H9 (cell line): Measurements from ENCODE around the gene APOL1. TPM values are rescaled to one million over a fixed set of nuclear protein-coding genes. Genes with fewer than 3 reads are reported as not detected.

Experiments used
- DNase-seq: peaks from one replicate; pipeline ENCODE4 v3.0.0-alpha.2; 2017
- H2AFZ ChIP-seq: one replicate; pipeline ENCODE4 v1.6.1; 2013; ENCODE audit warnings: mild to moderate bottlenecking, low read length, control low read depth, moderate library complexity
- H2AK5ac ChIP-seq: 2 replicates; pipeline ENCODE4 v1.6.1; 2013; ENCODE audit warnings: low read length, control low read depth, mixed read lengths; ENCODE audit not compliant: insufficient read length
- H2BK120ac ChIP-seq: one replicate; pipeline ENCODE4 v1.6.1; 2013; ENCODE audit warnings: low read depth, mild to moderate bottlenecking, low read length, control low read depth, inconsistent platforms; ENCODE audit not compliant: poor library complexity, severe bottlenecking
- H2BK12ac ChIP-seq: 2 replicates; pipeline ENCODE4 v1.6.1; 2013; ENCODE audit warnings: low read length, control low read depth, mixed read lengths, low read depth; ENCODE audit not compliant: insufficient read length
- H2BK15ac ChIP-seq: 2 replicates; pipeline ENCODE4 v1.6.1; 2013; ENCODE audit warnings: low read depth, low read length, control low read depth
- H2BK20ac ChIP-seq: one replicate; pipeline ENCODE4 v1.6.1; 2013; ENCODE audit warnings: low read depth, mild to moderate bottlenecking, low read length, control low read depth, inconsistent platforms; ENCODE audit not compliant: poor library complexity, severe bottlenecking
- H2BK5ac ChIP-seq: 2 replicates; pipeline ENCODE4 v1.6.1; 2013; ENCODE audit warnings: low read length, control low read depth, mixed read lengths; ENCODE audit not compliant: insufficient read length
- H3K14ac ChIP-seq: 2 replicates; pipeline ENCODE4 v1.6.1; 2013; ENCODE audit warnings: low read length, control low read depth; ENCODE audit not compliant: insufficient read depth
- H3K18ac ChIP-seq: 2 replicates; pipeline ENCODE4 v1.6.1; 2013; ENCODE audit warnings: low read depth, mild to moderate bottlenecking, mixed read lengths, low read length, control low read depth; ENCODE audit not compliant: insufficient read length
- H3K23ac ChIP-seq: 2 replicates; pipeline ENCODE4 v1.6.1; 2013; ENCODE audit warnings: low read length, control low read depth, mixed read lengths, low read depth; ENCODE audit not compliant: insufficient read length
- H3K23me2 ChIP-seq: 2 replicates; pipeline ENCODE4 v1.6.1; 2013; ENCODE audit warnings: low read depth, mild to moderate bottlenecking, mixed read lengths, low read length, control low read depth; ENCODE audit not compliant: insufficient read length, poor library complexity, severe bottlenecking
- H3K27ac ChIP-seq: 2 replicates; pipeline ENCODE4 v1.5.1; 2013; ENCODE audit warnings: low read length, control low read depth, mixed read lengths, low read depth; ENCODE audit not compliant: insufficient read length
- H3K27me3 ChIP-seq: 2 replicates; pipeline ENCODE4 v1.6.1; 2013; ENCODE audit warnings: low read length, control low read depth, inconsistent platforms; ENCODE audit not compliant: insufficient read depth
- H3K4ac ChIP-seq: 2 replicates; pipeline ENCODE4 v1.6.1; 2013; ENCODE audit warnings: low read depth, mild to moderate bottlenecking, control low read depth, inconsistent platforms, low read length, moderate library complexity
- H3K4me1 ChIP-seq: 2 replicates; pipeline ENCODE4 v1.6.1; 2013; ENCODE audit warnings: low read length, control low read depth, inconsistent platforms; ENCODE audit not compliant: insufficient read depth
- H3K4me2 ChIP-seq: 2 replicates; pipeline ENCODE4 v1.6.1; 2013; ENCODE audit warnings: low read length, control low read depth, mixed read lengths; ENCODE audit not compliant: insufficient read length, insufficient read depth
- H3K56ac ChIP-seq: 2 replicates; pipeline ENCODE4 v1.6.1; 2013; ENCODE audit warnings: low read depth, mild to moderate bottlenecking, mixed read lengths, low read length, control low read depth; ENCODE audit not compliant: insufficient read length
- H3K79me1 ChIP-seq: 2 replicates; pipeline ENCODE4 v1.6.1; 2013; ENCODE audit warnings: low read depth, mild to moderate bottlenecking, moderate library complexity, low read length, control low read depth, inconsistent platforms; ENCODE audit not compliant: insufficient read depth, poor library complexity, severe bottlenecking
- H3K79me2 ChIP-seq: 2 replicates; pipeline ENCODE4 v1.6.1; 2013; ENCODE audit warnings: low read length, control low read depth, inconsistent platforms; ENCODE audit not compliant: insufficient read depth
- H3K9ac ChIP-seq: 2 replicates; pipeline ENCODE4 v1.6.1; 2013; ENCODE audit warnings: low read length, control low read depth, mixed read lengths; ENCODE audit not compliant: insufficient read length; ENCODE audit errors: extremely low read depth
- H3K9me3 ChIP-seq: one replicate; pipeline ENCODE4 v1.6.1; 2013; ENCODE audit warnings: low read depth, low read length, inconsistent platforms; ENCODE audit not compliant: control insufficient read depth
- H3T11ph ChIP-seq: one replicate; pipeline ENCODE4 v1.6.1; 2013; ENCODE audit warnings: mild to moderate bottlenecking, low read length, control low read depth, inconsistent platforms
- H4K20me1 ChIP-seq: one replicate; pipeline ENCODE4 v1.6.1; 2013; ENCODE audit not compliant: control insufficient read depth, insufficient read length, insufficient read depth
- H4K5ac ChIP-seq: 2 replicates; pipeline ENCODE4 v1.6.1; 2013; ENCODE audit warnings: low read depth, mild to moderate bottlenecking, mixed read lengths, low read length, control low read depth; ENCODE audit not compliant: insufficient read length
- H4K8ac ChIP-seq: replicated peaks from 2 replicates; pipeline ENCODE4 v1.6.1; 2013; ENCODE audit warnings: low read length, control low read depth, mixed read lengths, low read depth; ENCODE audit not compliant: insufficient read length
- H4K91ac ChIP-seq: 2 replicates; pipeline ENCODE4 v1.6.1; 2013; ENCODE audit warnings: low read depth, mild to moderate bottlenecking, moderate library complexity, mixed read lengths, low read length, control low read depth; ENCODE audit not compliant: insufficient read length
- H3K27ac Mint-ChIP-seq, 3 experiments: 2 replicates in 2 of 3; 3 replicates in 1 of 3; pipeline ENCODE4 v1.8.0; 2020 to 2021; ENCODE audit warnings: mixed read lengths in 3 of 3, mild to moderate bottlenecking in 1 of 3, moderate library complexity in 1 of 3
- H3K27me3 Mint-ChIP-seq: 2 replicates; pipeline ENCODE4 v1.8.0; 2021; ENCODE audit warnings: low read depth, mild to moderate bottlenecking, moderate library complexity, mixed read lengths
- H3K36me3 Mint-ChIP-seq, 3 experiments: 2 replicates in 2 of 3; 3 replicates in 1 of 3; pipeline ENCODE4 v1.8.0; 2020 to 2021; ENCODE audit warnings: low read depth in 3 of 3, mixed read lengths in 3 of 3; ENCODE audit not compliant: insufficient read depth in 1 of 3
- H3K4me1 Mint-ChIP-seq, 2 experiments: 2 replicates each; pipeline ENCODE4 v1.8.0; 2020; ENCODE audit warnings: mixed read lengths in 2 of 2
- H3K4me3 Mint-ChIP-seq, 2 experiments: 2 replicates in 1 of 2; 3 replicates in 1 of 2; pipeline ENCODE4 v1.8.0; 2020 to 2021; ENCODE audit warnings: mild to moderate bottlenecking in 2 of 2, mixed read lengths in 2 of 2, moderate library complexity in 1 of 2
- H3K9me3 Mint-ChIP-seq, 2 experiments: 2 replicates in 1 of 2; 3 replicates in 1 of 2; pipeline ENCODE4 v1.8.0; 2020; ENCODE audit warnings: mild to moderate bottlenecking in 2 of 2, mixed read lengths in 2 of 2, moderate library complexity in 1 of 2
- CTCF ChIP-seq: fragments of 200-600 bp; sonication (generic); conservative IDR thresholded peaks from 3 replicates; pipeline ENCODE4 v1.8.0; 2021; ENCODE audit warnings: antibody characterized with exemption, mild to moderate bottlenecking
- WGBS: extraction: QIAGEN DNeasy Blood & Tissue Kit; methylation state at CpG from one replicate; pipeline ENCODE4 v1.1.7; 2013; ENCODE audit warnings: missing lambda C conversion rate, low lambda C conversion rate, mixed read lengths; ENCODE audit not compliant: insufficient read length; ENCODE audit errors: extremely low coverage; 5-methylcytosine and 5-hydroxymethylcytosine counted together
- total RNA-seq: library from RNA; stranded (reverse); gene quantifications from 2 replicates; pipeline ENCODE4 v1.2.1, GENCODE V29; 2021

The APOL1 gene
- total RNA-seq, 1 experiment from 2014 or later = not detected

GRCh38 chr22:36215981-36216380, 37.0 kb upstream of the APOL1 start:
- Mint-ChIP-seq H3K27me3 (peaks cover 17% of the 10 kb centered on the region), H3K27ac (no peak overlapping the region), H3K9me3 (peaks cover 0 to 2% of the 10 kb centered on the region in 2 experiments; a peak in 2 of 5 replicates), H3K4me1 (peaks cover 8 to 11% of the 10 kb centered on the region in 2 experiments), H3K4me3 (no peak overlapping the region), H3K36me3 (no peaks in the 10 kb centered on the region)
- Histone ChIP-seq H2BK120ac (no peak overlapping the region), H3K18ac (no peak overlapping the region), H3K9ac (no peak overlapping the region), H2BK5ac (no peak overlapping the region), H2AFZ (no peak overlapping the region), H3K27ac (no peak overlapping the region), H2BK15ac (no peak overlapping the region), H3K56ac (no peak overlapping the region), H3K79me2 (no peaks in the 10 kb centered on the region), H3K4me2 (no peak overlapping the region), H3T11ph (no peak overlapping the region), H4K91ac (no peak overlapping the region), H3K23ac (no peak overlapping the region), H2BK20ac (no peak overlapping the region), H3K9me3 (no peaks in the 10 kb centered on the region), H4K5ac (no peak overlapping the region), H3K14ac (no peak overlapping the region), H3K27me3 (no peaks in the 10 kb centered on the region), H3K4me1 (no peaks in the 10 kb centered on the region), H3K23me2 (no peaks in the 10 kb centered on the region), H4K20me1 (no peaks in the 10 kb centered on the region), H3K4ac (no peak overlapping the region), H2BK12ac (no peak overlapping the region), H2AK5ac (no peak overlapping the region), H4K8ac (no peak overlapping the region), H3K79me1 (no peaks in the 10 kb centered on the region)
- WGBS = no CpG with 5 or more reads among the region's 2 CpGs
- DNase-seq = no peak
- TF ChIP-seq CTCF = no peak
